HG02943 (cell line): Measurements from ENCODE around the gene REEP3.
"Not testable (repeated sequence)": the region's sequence is repeated elsewhere in the genome, so short reads cannot be mapped to it uniquely, and the experiment has no call there.

Experiments
- ATAC-seq: cut with Tn5 transposase; IDR thresholded peaks from one replicate; pipeline ENCODE4 v1.9.1; 2021; ENCODE audit warnings: mild to moderate bottlenecking, low read depth, moderate library complexity; ENCODE audit not compliant: unreplicated experiment

The REEP3 gene

DNA sequence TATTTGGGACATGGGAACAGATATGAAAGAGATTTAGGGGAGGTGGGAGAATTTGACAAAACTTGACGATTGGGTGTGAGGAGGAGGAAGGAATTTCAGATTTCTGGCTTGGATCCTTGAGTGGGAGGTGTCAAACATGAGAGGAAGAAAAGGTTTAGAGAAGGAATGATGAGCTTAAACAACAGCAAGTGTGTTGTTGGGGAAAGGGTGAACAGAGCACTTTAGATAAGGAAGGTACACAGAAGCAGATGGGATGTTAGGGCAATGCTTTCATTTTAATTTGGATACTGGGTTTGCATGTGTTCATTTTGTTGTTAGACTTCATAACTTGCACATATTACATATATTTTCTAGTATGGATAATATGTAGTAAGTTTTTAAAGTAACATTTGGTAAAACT lies 23.2 kb downstream of the REEP3 start:
- no peak for ATAC-seq

DNA sequence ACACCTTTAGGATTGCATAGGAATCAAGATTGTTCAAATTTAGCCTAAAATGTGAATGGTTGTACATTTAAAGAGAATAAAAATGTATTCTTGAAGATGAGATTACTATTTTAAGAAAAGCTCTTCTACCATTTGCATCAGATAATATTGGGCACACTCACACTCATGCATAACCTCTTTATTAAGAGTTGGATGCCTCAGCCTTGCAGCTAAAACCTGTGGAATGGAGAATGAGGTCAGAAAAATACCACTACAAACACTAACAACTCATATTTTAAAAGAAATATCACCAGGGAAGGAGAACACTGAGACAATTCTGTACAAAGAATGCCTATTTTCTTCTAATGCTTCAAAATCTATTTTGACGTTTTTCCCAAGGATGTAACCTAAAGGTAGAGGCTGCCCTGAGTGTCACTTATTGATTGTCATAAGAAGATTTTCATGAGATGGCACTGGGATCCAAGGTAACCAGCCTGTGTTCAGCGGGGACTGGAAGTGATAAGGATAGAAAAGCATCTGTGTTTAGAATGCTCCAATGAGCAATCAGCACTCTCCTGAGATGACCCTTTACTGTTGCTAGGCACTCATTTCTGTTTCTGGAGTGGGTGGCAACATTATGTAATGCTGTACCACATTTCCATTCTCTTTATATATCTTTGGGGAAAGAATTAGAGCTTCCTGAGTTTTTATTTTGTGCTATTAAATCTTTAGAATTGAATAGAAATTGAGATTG lies 26.6 kb downstream of the REEP3 start:
- no peak for ATAC-seq

DNA sequence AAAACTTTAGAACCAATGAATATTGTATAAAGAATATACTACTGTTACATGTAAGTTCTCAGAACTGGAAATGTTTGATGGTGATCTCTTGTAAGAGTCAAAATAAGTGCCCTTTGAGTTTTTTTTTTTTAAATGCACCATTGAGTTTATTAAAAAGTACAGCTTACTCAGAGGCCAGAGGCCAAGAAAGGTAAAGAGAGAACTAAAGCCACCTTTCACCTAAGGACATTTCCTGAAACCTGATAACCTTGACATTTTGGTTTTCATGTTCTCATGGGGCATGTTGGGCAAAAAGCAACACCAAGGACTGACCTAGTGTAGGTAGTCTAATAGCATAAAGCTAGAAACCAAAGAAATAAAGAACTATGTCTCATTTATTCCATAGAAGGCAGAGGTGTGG lies 27.7 kb downstream of the REEP3 start:
- no peak for ATAC-seq

DNA sequence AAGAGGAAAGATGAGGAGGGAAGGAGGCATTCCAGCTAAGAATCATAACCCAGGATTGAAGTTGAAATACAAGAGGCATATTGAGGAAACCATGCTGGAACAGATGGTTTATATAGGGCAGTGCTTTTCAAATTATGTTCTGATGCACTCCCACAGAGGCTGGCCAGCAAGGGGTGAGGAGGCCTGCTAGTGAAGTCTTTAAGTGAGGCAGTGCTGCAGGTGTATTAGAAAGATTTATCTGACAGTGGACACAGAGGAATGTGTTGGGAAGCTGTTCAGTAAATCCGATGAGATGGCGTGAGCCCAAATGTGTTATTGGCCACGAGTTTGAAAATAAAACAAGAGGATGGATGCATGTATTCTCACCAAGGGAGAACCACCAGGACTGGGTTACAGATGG lies 28.6 kb downstream of the REEP3 start:
- ATAC-seq = no peak

DNA sequence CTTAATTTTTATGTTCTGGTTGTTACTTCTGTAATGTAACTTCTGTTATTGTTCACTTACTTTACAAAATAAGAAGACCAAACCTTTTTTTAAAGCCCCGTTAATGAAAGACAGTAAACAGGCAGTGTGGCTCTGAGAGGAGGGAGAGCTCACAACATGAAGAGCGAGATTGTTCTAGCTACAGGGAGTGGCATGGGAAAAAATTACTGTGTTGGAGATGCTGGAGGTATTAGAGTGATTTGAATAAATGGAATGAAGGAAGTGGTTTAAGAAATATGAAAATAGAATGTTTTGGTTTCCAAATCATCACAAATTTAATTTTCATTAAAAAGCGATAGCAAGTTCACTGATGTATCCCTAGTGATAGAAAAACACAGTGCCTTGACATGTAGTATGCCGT lies 31.8 kb downstream of the REEP3 start:
- ATAC-seq = no peak

DNA sequence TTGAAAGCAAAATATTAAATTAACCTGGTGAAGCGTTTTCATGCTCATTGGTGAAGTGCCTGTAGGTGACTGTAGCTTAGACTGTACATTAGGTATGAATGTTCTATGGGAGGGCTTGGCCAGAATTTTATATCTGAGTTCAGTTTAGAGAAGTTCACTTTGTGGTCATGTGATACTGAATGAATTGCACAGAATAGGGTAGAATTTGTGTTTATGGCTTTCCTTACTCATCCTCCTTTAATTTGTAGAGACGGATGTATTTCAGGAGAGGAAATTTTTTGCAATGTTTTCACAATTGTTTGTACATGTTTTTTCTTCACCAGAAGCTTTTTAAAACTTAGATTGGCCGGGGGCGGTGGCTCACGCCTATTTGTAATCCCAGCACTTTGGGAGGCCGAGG lies 32.3 kb downstream of the REEP3 start:
- no peak for ATAC-seq

DNA sequence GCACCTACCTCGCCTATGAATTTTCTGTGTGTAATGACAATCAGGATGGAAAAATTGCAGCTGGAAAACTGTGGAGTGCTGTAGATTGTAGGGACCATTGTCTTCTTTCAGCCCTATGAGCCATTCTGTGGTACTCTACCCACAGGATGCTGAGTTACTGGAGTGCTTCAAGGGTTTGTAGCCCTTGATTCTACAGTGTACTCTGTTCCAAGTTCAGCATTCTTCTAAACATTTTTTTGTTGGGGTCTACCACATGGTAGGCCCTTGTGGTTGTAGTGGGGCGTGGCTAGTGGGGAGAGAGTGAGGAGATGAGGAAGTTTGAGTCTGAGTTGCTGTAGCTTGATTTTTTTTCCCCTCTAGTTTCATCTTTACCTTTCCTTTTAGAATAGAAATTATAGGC lies 33.5 kb downstream of the REEP3 start:
- no peak for ATAC-seq

DNA sequence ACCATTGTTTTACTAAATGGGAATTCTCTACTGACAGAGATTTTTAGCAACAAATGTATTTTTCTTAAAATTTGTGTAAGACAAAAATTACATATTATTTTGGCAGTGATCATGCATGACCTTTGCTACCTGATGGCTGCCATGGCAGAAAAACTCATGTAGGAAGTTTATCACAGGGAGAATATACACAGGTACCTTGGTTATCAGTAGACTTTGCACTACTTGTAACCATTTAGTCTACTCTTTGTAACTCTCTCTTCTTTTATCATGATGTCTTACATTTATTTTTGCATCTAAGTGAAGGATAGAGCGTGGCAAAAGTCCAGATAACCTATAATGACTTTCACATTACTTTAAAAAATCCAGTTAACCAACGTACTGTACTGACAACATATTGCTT lies 34.1 kb downstream of the REEP3 start:
- ATAC-seq = no peak

DNA sequence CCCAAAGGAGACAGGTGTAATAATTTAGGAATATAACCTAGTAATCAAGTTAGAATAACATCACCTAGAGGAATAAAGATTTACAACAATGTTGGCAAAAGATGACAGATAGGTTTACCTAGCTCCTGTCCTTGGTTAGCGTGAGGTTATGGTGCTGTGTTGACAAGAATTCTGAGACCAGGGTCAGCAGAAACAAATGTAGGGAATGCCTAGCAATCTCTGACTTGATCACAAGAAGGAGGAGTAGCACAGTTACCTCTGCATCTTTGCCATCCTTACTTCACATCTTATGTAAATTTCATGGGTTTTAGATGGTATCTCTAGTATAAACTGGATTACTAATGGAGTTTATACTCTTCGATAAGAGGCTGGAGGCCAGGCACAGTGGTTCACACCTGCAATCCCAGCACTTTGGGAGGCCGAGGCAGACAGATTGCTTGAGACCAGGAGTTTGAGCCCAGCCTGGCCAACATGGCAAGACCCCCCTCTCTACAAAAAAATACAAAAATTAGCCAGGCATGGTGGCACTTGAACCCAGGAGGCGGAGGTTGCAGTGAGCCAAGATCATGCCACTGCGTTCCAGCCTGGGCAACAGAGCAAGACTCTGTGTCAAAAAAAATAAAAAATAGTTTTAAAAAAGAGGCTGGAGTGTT lies 37.1 kb downstream of the REEP3 start:
- ATAC-seq = no peak

DNA sequence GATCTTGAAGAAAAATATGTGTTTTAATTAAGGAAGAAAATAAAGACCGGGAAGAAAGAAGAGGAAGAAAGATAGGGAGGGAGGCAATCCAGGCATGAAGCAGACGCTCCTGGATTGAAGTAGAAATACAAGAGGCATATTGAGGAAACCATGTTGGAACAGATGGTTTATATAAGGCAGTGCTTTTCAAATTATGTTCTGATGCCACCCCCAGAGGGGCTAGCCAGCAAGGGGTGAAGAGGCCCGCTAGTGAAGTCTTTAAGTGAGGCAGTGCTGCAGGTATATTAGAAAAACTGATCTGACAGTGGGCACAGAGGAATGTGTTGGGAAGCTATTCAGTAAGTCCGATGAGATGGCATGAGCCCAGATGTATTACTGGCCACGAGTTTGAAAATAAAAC lies 40.1 kb downstream of the REEP3 start:
- ATAC-seq = no peak

DNA sequence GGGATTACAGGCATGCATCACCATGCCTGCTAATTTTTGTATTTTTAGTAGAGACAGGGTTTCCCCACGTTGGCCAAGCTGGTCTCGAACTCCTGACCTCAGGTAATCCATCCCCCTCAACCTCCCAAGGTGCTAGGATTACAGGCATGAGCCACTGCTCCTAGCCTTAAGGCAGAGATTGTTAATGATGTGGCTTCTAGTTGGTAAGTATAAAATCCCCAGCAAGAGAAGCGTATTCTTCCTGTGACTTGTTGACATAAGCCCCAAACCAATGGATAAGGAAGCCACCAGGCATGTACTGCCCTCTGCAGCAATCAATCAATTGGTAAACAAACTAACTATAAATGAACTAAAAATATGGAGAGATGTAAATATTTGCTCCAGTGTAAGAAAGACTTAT lies 41.2 kb downstream of the REEP3 start:
- no peak for ATAC-seq

DNA sequence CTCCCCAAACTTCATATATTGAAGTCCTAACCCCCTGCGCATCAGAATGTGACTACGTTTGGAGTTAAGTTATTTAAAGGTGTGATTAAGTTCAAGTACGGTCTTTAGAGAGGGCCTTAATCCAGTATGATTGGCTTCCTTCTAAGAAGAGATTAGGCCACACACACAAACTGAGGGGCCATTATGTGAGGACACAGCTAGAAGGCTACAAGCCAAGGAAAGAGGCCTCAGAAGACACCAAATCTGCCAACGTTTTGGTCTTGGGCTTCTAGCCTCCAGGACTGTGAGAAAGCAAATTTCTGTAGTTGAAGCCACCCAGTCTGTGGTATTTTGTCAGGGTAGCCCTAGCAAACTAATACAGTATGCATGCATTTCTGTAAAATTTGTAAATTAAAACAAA lies 41.7 kb downstream of the REEP3 start:
- ATAC-seq = no peak

DNA sequence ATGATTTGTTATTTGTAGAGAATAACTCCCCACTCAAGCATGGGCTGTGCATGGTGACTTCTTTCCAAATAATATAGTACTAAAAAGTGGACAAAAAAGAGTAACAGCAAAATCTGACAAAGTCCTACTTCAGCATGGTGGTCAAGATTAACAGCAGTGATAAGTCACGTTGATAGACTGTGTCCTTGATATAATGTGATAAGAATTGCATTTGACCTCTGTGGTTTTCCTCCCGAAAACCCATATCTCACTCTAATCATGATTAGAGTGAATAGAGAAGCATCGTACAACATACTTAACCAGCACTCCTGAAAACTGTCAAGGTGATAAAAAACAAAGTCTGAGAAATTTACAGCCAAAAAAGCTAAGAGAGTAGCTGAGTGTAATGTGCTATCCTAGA lies 42.4 kb downstream of the REEP3 start:
- no peak for ATAC-seq

DNA sequence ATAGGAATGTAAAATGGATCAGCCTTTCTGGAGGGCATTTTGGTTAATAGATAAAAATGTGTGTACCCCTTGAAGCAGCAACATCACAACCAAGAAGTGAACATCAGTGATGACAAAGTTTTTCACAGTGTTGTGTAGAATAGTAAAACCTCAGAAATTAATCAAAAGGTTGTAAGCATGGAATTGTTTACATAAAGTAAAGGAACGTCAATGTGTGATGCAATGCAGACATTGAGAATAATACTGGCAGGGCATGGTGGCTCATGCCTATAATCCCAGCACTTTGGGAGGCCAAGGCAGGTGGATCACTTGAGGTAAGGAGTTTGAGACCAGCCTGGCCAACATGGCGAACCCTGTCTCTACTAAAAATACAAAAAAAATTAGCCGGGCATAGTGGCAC lies 43.5 kb downstream of the REEP3 start:
- ATAC-seq = not testable (repeated sequence)

DNA sequence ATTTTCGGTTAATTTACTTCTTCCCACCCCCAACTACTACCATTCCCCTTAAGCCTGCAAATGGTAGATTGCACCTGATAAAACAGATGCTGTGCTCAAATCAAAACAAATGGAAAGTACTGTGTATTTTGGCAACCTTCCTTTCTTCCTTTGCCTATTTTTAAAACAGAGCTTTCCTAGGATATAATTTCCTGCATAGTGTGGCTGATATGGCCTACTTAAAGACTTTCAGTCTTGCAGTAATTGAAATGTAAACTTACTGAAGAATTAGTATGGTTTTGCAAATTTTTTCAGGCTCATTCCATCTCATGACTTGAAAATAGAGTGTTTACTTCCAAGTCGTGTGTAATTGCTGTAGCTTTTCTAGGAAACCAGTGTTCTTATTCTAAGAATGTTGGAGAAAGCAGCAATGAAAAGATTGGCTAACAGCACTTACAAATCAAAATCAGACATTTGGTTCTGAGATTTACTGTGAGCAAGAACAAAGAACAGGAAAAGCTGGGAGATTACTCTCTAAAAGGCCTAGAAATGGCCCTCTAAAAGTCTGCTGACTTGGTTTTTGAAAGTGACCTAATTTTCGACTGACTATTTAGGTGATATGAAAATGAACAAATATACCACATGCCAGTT lies 52.0 kb downstream of the REEP3 start:
- no peak for ATAC-seq

DNA sequence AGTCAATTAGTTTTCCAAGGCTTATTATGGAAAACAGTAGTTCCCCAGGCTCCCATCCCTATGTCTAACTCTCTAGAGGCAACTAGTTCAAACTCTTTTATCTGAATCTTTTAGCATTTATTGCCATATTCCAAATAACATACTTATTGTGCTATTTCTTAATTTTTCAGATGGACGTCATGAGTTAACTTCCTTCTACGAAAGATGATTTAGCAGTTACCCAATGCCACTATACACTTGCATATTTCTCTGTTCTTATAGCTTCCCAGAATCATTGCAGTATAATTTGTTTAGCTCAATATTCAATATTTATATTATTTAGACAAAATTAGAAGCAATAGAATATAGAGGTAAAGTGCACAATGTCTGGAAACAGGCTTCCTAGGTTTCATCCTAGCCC lies 52.8 kb downstream of the REEP3 start:
- ATAC-seq = no peak

DNA sequence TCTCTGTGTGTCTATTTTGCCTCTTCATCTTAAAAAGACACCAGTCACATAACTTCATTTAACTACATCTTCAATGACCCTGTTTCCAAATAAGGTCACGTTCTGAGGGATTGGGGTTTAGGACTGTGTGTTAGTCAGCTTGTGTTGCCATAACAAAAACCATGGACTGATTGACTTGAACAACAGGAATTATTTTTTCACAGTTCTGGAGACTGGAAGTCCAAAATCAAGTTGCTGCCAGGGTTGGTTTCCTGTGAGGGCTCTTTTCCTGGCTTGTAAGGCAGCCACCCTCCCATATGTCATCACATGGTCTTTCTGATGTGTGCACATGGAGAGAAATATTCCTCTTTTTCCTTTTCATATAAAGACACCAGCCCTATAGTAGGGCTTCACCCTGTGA lies 55.3 kb downstream of the REEP3 start:
- ATAC-seq = no peak

DNA sequence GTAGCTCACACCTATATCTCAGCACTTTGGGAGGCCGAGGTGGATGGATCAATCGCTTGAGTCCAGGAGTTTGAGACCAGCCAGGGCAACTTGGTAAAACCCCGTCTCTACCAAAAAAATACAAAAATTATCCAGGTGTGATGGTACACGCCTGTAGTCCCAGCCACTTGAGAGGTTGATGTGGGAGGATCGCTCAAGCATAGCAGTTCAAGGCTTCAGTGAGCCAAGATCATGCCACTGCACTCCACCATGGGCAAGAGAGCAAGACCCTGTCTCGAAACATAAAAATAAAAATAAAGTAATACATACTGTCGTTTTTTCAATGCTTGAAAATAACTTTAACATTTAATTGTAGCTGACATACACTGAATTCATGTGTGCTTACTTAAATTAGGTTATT lies 57.3 kb downstream of the REEP3 start:
- ATAC-seq = no peak

DNA sequence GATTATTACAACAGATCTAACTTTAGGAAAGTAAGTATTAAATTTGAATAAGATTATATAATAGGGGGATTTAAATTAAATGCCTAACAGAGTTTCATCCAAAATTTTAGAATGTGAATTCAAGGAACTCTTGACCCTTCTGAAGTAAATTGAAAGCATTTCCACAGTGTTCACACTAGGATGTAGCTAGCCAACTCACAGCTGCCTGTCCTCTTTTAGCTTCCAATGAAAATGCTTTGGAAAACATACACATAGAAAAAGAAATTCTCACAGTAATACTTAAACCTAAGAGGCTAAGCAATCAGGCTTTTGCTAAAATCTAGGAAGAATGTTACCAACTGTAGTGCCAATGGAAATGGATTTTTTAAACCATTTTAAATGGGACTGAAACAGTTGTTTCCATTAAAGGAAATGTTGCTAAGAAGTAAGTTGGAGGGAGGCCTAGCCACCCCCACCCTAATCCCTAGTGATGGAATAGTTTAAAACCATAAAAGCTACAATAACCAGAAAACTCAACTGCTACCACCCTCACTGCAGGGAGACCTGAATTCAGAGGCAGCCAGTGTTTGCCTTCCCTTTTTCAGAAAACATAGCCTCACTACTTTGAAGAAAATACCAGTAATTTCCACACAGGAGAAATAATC lies 58.3 kb downstream of the REEP3 start:
- ATAC-seq = no peak

DNA sequence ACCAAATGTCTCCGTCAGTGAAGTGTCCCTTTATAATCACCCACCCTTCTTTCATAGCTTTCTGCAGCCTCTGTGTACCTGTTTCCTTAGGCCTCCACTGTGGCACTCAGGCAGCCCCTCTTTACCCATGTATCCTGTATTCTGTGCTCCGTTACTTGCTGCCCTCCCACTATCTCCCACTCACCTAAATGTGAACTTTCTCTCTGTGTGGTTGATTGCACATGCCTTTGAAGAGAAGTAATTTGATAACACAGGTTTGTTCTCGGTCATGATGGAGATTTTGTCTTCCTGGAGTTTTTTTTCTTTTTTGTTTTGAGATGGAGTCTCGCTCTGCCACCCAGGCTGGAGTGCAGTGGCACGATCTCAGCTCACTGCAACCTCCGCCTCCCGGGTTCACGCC lies 61.5 kb downstream of the REEP3 start:
- no peak for ATAC-seq

DNA sequence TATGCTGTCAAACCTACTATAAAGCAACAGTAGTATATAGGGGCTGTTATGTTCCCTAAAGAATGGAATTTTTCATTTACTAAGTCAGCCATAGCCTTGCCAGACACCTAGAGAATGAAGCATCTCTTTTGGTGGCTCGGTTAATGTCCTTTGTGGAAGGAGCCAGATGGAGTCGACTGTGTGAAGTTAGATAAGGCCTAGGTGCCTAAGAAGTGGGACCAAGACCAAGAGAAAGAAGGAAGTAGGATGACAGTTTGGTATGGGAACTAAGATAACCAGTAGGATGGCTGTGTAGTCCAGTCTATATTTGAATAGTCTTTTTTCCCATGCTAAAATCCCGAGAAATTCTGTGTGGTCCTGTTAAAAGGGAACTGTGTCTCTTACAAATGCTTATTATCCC lies 62.2 kb downstream of the REEP3 start:
- no peak for ATAC-seq
